AG04449 (cell line): Measurements from ENCODE around the gene MANBA.
"Not testable (repeated sequence)": the region's sequence is repeated elsewhere in the genome, so short reads cannot be mapped to it uniquely, and the experiment has no call there.

Experiments used
- CTCF ChIA-PET: fragments of 350-600 bp; formaldehyde crosslinking; extraction: SDS; loops from one replicate; lab custom pipeline; 2021; ENCODE audit warnings: antibody characterized with exemption; lab: Yijun Ruan, JAX
- POLR2A ChIA-PET: fragments of 400-600, 350-600 bp; formaldehyde crosslinking; extraction: SDS; loops from one replicate; lab custom pipeline; 2020; ENCODE audit warnings: antibody characterized with exemption, inconsistent platforms; lab: Yijun Ruan, JAX
- DNase-seq: peaks from one replicate; pipeline ENCODE4 v3.0.0-alpha.2; 2010; ENCODE audit warnings: low read depth, low spot score
- H3K4me3 ChIP-seq: 2 replicates; pipeline ENCODE4 v1.5.1; 2011; ENCODE audit warnings: low read depth, mild to moderate bottlenecking, control low read depth, low read length
- TF ChIP-seq, protein P1 (sequence below): IDR thresholded peaks from one replicate; pipeline ENCODE4 v1.5.1; 2011; ENCODE audit warnings: mild to moderate bottlenecking, moderate library complexity, low read length, control low read depth, inconsistent platforms; ENCODE audit not compliant: insufficient read depth; ENCODE audit errors: missing control alignments

Gene MANBA

DNA sequence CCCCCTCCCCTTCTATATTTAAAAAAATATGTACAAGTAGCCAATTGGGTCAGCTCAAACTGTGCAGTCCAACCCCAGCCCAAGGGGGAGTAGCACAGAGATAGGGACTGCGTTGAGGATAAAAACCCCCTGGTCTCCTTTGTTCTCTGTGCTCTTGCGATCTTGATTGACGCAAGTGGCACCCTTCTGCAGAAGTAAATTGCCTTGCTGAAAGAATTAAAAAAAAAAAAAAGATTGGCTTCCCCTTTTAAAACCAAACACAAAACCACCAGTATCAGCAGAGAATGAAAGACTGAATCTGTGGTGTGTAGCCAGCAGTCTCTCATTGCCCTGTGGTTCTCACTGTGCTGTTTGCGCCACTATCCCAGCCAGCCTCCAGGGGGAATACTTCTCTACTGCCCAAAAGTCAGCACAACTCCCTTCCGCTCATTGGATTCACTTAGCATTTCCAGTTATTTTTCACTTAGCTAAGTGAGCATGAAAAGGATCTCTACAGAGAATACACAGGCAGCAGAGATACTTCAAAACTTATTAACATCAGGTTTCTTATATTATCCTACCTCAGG, 29.7 kb downstream of the MANBA start:
- CTCF ChIA-PET = interaction anchor here (1.3 kb wide), 1 partner anchor 19 kb away, joined by 3 read pairs; no protein-coding TSS in a partner anchor

DNA sequence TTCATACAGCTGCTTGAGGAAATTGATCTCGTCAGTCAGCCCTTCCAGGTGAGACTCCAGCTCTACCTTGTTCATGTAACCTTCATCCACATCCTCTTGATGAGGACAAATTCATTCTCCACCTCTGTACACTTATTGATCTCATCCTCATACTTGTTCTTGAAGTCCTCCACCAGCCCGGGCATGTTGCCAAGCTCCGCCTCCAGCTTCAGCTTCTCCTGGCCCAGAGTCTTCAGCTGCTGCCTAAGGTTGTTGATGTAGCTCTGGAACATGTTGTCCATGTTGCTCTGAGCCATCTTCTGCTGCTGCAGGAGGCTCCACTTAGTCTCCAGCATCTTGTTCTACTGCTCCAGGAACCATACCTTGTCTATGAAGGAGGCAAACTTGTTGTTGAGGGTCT, 31.3 kb downstream of the MANBA start:
- CTCF ChIA-PET, H3K4me3 ChIP-seq, POLR2A ChIA-PET, DNase-seq: not testable (repeated sequence)

More for the DNA sequence above, 29.7 kb downstream of the MANBA start:
- TF ChIP-seq, protein P1, sequence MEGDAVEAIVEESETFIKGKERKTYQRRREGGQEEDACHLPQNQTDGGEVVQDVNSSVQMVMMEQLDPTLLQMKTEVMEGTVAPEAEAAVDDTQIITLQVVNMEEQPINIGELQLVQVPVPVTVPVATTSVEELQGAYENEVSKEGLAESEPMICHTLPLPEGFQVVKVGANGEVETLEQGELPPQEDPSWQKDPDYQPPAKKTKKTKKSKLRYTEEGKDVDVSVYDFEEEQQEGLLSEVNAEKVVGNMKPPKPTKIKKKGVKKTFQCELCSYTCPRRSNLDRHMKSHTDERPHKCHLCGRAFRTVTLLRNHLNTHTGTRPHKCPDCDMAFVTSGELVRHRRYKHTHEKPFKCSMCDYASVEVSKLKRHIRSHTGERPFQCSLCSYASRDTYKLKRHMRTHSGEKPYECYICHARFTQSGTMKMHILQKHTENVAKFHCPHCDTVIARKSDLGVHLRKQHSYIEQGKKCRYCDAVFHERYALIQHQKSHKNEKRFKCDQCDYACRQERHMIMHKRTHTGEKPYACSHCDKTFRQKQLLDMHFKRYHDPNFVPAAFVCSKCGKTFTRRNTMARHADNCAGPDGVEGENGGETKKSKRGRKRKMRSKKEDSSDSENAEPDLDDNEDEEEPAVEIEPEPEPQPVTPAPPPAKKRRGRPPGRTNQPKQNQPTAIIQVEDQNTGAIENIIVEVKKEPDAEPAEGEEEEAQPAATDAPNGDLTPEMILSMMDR = no peak
- DNase-seq = no peak
- H3K4me3 ChIP-seq = no peak overlapping the region
- POLR2A ChIA-PET = no interaction called here

DNA sequence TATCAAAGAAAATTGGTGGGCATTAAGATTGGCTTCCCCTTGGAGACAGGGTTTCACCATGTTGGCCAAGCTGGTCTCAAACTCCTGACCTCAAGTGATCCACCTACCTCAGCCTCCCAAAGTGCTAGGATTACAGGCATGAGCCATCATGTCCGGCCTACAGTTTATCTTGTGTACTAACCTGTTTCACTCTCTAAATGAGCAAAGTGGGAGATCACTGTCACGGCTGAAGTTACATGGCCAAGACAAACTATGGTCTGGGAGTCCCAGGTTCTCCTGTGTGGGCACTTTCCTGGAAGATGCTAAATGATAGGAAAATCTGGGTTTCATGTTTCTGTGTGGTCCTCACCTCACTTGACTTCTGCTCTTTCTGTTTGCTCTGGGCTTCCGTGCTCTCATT, 33.8 kb downstream of the MANBA start:
- H3K4me3 ChIP-seq, DNase-seq, POLR2A ChIA-PET: not testable (repeated sequence)
- CTCF ChIA-PET = interaction anchor here (1.4 kb wide), 1 partner anchor 10 kb away, joined by 3 read pairs; no protein-coding TSS in a partner anchor

DNA sequence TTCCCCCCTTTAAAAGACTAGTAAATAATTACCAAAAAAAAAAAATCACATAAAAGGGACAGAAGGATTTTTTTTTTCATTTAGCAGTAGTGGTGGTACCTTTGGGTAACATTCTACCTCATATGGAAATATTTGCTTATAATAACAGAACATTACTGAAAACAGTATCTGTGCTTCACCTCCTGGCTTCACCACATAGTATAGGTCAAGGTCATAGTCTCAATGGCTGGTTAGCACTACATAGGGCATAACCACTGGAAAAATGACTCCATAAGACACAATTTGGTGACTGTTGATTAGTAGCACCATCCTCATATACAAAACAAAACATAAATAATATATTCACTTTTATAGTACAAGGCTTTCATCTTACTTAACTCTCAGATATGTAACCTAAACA, 34.7 kb downstream of the MANBA start:
- ChIA-PET POLR2A (no interaction called here), CTCF (interaction anchor here (1.4 kb wide), 1 partner anchor 11 kb away, joined by 3 read pairs; no protein-coding TSS in a partner anchor)
- no peak for DNase-seq

DNA sequence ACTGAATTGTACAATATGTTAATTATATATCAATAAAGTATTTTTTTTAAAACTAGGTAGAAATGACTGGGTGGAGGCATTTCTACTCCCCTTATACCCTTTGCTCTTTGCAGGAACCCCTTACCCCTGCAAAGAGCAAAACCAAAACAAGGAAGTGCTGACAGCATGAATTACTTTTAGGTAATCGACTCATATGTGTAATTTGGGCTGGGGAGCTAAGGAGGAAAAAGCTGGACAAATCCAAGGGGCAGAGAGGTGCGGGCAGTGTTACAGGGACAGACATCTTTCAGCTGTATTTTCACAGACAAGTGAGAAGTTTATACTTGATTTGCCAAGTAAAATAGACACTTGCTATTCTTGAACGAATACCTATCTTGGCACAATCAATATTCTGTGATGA, 35.5 kb downstream of the MANBA start:
- POLR2A ChIA-PET = no interaction called here
- no peak for DNase-seq
- CTCF ChIA-PET = interaction anchor here (1.4 kb wide), 1 partner anchor 12 kb away, joined by 3 read pairs; no protein-coding TSS in a partner anchor
- no peak overlapping the region for H3K4me3 ChIP-seq
- TF ChIP-seq, protein P1 = no peak

More for the DNA sequence above, 34.7 kb downstream of the MANBA start:
- TF ChIP-seq, protein P1 = no peak
- no peak overlapping the region for H3K4me3 ChIP-seq

DNA sequence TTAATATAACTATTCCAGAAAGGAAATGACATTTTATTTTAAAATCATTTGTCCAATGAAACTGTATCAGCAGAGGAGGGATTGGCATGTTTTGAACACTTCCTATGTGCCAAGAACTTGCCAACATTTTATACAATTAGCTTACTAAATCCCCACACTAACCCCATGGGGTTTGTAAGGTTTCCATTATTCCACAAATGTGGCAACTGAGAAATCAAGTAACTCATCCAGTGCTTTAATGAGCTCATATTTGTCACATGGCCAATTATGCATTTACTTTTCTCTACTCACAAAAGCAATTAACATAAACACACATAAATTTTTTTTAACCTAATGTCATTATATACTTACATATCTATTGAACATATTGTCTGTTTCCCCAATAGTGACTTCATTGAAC, 37.3 kb downstream of the MANBA start:
- POLR2A ChIA-PET = no interaction called here
- TF ChIP-seq, protein P1 = no peak
- CTCF ChIA-PET = no interaction called here
- DNase-seq = no peak
- H3K4me3 ChIP-seq = no peak overlapping the region

DNA sequence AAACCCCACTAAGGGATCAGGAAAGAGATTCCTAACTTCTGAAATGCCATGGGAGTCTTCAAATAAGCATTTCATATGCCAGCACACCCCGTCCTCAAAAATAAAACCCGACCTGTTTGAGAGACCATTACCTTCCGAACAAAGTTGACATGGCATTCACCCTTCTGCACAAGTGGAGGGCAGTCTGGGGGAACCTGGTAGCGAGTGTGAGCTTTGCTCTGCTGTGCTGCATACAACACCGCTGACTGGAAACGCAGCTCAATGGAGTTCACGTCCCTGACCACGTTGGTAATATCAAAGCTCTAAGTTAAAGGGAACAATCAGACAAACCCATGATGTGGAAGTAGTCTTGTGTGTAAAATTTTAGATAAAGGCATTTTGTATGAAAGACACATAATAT, 38.0 kb downstream of the MANBA start:
- ChIA-PET CTCF (no interaction called here), POLR2A (no interaction called here)
- no peak for DNase-seq
- TF ChIP-seq, protein P1 = no peak
- no peak overlapping the region for H3K4me3 ChIP-seq

DNA sequence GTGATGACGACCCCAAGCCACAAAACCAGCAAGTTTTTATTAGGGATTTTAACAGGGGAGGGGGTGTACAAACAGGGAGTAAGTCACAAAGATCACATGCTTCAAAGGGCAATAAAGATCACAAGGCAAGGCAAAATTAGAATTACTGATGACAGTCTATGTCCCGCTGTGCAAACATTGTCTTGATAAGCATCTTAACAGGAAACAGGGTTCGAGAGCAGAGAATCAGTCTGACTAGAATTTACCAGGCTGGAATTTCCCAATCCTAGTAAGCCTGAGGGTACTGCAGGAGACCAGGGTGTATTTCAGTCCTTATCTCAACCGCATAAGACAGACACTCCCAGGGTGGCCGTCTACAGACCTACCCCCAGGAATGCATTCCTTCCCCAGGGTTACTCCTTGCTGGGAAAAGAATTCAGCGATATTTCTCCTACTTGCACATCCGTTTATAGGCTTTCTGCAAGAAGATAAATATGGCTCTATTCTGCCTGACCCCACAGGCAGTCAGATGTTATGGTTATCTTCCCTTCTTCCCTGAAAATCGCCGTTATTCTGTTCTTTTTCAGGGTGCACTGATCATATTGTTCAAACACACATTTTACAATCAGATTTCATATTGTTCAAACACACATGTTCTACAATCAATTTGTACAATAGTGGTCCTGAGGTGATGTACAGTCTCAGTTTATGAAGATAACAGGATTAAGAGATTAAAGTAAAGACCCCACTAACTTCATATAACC, 41.8 kb downstream of the MANBA start:
- H3K4me3 ChIP-seq, CTCF ChIA-PET, DNase-seq, POLR2A ChIA-PET: not testable (repeated sequence)
